Neural cell (in vitro differentiated cells): ENCODE measurements around the gene BRINP2.

Source experiments
- MXI1 ChIP-seq: fragments of 450-650 bp; conservative IDR thresholded peaks from 2 replicates; pipeline ENCODE4 v1.6.1; 2014; ENCODE audit warnings: antibody characterized with exemption, mild to moderate bottlenecking; ENCODE audit not compliant: poor library complexity, severe bottlenecking
- TAF1 ChIP-seq: IDR thresholded peaks from 2 replicates; pipeline ENCODE4 v1.6.1; 2012; ENCODE audit warnings: low read depth
- TF ChIP-seq, protein P1 (sequence below): fragments of 450-650 bp; IDR thresholded peaks from 2 replicates; pipeline ENCODE4 v1.5.1; 2014; ENCODE audit warnings: antibody characterized with exemption, mild to moderate bottlenecking, moderate library complexity; ENCODE audit not compliant: poor library complexity, severe bottlenecking

GRCh38 chr1:177246710-177247580, 76.2 kb downstream of the BRINP2 start:
- TF ChIP-seq, protein P1, sequence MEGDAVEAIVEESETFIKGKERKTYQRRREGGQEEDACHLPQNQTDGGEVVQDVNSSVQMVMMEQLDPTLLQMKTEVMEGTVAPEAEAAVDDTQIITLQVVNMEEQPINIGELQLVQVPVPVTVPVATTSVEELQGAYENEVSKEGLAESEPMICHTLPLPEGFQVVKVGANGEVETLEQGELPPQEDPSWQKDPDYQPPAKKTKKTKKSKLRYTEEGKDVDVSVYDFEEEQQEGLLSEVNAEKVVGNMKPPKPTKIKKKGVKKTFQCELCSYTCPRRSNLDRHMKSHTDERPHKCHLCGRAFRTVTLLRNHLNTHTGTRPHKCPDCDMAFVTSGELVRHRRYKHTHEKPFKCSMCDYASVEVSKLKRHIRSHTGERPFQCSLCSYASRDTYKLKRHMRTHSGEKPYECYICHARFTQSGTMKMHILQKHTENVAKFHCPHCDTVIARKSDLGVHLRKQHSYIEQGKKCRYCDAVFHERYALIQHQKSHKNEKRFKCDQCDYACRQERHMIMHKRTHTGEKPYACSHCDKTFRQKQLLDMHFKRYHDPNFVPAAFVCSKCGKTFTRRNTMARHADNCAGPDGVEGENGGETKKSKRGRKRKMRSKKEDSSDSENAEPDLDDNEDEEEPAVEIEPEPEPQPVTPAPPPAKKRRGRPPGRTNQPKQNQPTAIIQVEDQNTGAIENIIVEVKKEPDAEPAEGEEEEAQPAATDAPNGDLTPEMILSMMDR = no peak
- TF ChIP-seq MXI1 = no peak
- no peak for TF ChIP-seq TAF1
